Upper lobe of left lung (tissue), 4 donors: ENCODE data around the gene TPO.

Source experiments
- EP300 ChIP-seq, 4 donors: sonication (generic); formaldehyde crosslinking; IDR thresholded peaks; one replicate each; pipeline ENCODE4 v1.5.1; 2017; ENCODE audit warnings: antibody characterized with exemption in 4 of 4, control low read depth in 2 of 4
- POLR2A ChIP-seq, 4 donors: fragments of 450-650 bp; IDR thresholded peaks; one replicate each; pipeline ENCODE4 v1.5.1; 2016 to 2017; ENCODE audit warnings: antibody characterized with exemption in 4 of 4, mild to moderate bottlenecking in 2 of 4
- POLR2AphosphoS5 ChIP-seq, 2 donors: sonication (generic); formaldehyde crosslinking; IDR thresholded peaks; one replicate each; pipeline ENCODE4 v1.5.1; 2017; ENCODE audit warnings: antibody characterized with exemption in 2 of 2
- TF ChIP-seq, protein P1 (sequence below), 6 experiments: fragments of 450-650 bp in 4 of 6; fragments of 200-600 bp in 2 of 6; sonication (generic) in 2 of 6; IDR thresholded peaks; one replicate each; pipeline ENCODE4 v1.5.1; 2016 to 2019; ENCODE audit warnings: antibody characterized with exemption in 6 of 6

DNA sequence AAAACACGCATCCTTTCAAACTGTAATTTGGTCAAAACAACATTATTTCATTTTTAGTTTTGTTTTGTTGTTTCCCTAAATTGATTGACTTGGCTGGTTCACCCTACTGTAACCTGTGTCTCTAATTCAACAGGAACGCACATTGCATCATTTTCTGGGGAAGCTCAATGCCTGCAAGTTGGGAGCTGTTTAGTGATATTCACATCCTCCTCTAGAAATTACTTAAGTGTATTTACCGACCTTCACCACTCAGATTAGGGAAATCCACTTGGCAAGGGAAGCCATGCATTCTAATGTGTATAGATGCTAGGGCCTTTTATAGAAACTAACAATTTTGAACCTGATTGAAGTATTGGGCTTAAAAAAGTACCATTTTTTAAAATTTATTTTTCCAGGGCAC, 7.3 kb upstream of the TPO start:
- TF ChIP-seq, protein P1, sequence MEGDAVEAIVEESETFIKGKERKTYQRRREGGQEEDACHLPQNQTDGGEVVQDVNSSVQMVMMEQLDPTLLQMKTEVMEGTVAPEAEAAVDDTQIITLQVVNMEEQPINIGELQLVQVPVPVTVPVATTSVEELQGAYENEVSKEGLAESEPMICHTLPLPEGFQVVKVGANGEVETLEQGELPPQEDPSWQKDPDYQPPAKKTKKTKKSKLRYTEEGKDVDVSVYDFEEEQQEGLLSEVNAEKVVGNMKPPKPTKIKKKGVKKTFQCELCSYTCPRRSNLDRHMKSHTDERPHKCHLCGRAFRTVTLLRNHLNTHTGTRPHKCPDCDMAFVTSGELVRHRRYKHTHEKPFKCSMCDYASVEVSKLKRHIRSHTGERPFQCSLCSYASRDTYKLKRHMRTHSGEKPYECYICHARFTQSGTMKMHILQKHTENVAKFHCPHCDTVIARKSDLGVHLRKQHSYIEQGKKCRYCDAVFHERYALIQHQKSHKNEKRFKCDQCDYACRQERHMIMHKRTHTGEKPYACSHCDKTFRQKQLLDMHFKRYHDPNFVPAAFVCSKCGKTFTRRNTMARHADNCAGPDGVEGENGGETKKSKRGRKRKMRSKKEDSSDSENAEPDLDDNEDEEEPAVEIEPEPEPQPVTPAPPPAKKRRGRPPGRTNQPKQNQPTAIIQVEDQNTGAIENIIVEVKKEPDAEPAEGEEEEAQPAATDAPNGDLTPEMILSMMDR (IDR thresholded peaks at IDR 0.05) = no peak
- TF ChIP-seq POLR2A (IDR thresholded peaks at IDR 0.05) = no peak
- no peak for TF ChIP-seq POLR2AphosphoS5 (IDR thresholded peaks at IDR 0.05)
- no peak for TF ChIP-seq EP300 (IDR thresholded peaks at IDR 0.05)
